Effector CD4-positive, alpha-beta T cell (primary cell): Measurements from ENCODE around the gene TEX264.

ENCODE experiments used
- DNase-seq: peaks from one replicate; pipeline ENCODE4 v3.0.0-alpha.2; 2020

Gene TEX264

GRCh38 chr3:51675201-51675611 is 4.2 kb downstream of the TEX264 start:
- no peak for DNase-seq

DNA sequence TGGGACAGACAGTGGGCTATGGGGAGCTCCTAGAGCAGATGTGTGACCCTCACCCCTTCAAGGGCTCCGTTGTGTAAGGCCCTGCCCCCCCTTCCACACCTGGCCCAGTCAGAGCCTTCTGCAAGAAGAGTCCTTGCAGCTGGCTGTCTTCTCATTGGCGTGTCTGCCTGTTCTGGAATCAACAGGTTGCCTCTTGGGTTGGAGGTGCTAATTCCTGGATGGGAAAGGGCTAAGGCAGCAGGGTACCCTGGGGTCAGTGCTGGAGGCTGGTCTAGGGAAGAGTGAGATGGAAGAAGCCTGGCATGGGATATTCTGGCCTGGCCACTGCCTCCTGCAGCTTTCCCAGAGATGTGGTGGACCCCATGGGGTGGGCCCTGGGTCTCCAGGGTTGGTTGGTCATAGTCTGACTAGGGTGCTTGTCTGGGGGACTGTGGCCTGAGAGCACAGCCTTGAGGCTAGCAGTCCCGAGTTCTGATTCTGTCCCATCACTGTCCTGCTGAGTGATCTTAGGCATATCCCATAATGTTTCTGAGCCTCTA is 5.1 kb downstream of the TEX264 start:
- DNase-seq = no peak

GRCh38 chr3:51677358-51677757 is 6.3 kb downstream of the TEX264 start:
- DNase-seq = no peak

DNA sequence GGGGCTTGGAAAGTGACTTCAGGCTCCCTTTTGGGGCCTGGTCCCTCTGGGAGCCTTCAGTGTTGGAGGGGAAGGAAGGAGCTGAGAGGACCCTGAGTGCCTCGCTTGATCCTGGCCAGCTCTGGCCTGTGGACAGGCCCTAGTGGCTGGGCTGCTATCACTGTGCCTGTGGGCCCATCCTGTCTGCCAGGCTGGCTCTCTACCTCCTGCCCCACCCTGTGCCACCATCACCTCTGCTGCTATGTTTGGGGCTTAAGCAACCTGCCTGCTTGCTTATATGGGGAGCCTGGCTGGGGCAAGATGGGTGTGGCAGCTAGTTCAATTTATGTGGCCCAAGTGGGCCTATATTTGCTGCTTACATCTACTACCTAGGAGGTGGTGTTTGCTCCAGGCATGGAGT is 7.1 kb downstream of the TEX264 start:
- no peak for DNase-seq

GRCh38 chr3:51678641-51679040 is 7.6 kb downstream of the TEX264 start:
- DNase-seq = no peak

GRCh38 chr3:51679318-51679717 is 8.3 kb downstream of the TEX264 start:
- no peak for DNase-seq

GRCh38 chr3:51679777-51680176 is 8.7 kb downstream of the TEX264 start:
- DNase-seq = no peak

GRCh38 chr3:51680196-51680595 is 9.1 kb downstream of the TEX264 start:
- no peak for DNase-seq

- no peak for DNase-seq
Observed at GRCh38 chr3:51680663-51681230, 9.7 kb downstream of the TEX264 start.

DNA sequence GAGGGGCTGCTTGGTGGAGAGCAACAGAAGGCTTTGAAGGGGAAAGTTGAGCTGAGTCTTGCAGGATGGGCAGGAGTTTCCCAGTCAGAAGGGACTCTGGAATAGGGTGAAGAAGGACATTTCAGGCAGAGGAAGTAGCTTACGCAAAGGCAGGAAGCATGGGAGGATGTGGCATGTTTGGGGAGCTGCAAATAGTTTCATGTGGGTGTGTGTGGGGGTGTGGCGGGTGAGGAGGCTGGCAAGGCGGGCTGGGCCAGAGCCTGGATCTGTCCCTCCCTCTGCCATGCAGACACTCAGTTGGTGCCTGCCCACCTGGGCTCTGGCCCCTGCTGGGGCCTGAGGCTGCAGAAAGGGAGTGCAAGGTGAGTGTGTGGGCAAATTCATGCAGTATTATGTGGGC is 10.4 kb downstream of the TEX264 start:
- DNase-seq = peak; percentile 26

DNA sequence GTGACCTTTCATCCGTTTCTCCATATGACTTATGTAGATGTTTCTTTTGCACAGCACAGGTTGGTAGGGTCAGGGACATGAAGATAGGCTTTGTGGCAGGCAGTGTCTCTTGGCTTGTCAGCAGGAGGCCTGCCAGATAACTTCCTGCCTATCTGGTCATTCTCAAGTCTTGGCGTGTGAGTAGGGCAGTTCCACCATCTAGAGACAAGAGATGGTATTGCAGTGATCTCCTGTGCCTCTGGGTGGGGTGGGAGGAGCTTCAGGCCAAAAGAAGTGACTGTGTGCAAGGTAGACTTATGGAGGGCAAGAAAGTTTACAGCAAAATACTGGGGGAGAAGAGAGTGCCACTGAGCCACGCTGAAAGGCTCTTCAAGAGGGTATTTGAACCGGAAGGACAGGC is 11.0 kb downstream of the TEX264 start:
- DNase-seq = peak; percentile 65

DNA sequence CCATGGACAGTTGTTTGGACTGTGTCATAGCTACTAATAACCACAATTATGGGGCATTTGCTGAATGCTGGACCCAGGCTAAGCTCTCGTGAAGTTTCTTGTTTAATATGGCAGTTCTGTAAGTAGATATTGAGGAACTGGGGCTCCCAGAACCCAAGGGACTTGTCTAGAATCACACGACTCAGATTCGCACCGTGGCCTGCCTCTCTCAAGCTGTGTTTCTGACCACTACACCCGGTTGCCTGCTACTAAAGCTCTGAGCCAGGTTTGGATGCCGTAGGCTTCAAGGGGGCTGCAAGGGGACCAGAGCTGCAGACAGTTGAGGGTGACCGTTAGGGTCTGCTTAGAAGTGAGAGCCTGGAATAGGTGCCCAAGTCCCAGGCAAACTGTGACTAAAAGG is 11.5 kb downstream of the TEX264 start:
- DNase-seq = no peak

DNA sequence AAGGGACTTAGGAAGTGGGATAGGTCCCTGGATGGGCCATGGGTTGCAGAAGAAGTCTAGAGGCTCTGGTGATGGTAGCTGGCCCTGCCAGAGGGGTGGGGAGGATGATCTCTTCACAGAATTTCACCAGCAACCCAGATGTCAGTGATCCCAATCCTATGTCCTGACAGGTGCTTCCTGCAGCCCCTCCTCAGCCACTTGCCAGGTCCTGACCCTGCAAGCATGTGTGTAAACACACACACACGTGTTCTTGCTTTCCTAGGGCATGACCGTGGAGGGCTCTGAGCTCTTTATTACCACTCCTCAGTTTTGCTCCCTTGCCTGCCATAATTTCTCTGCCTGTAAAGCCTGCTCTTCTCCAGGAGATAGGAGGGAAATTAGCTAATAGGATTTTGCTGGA is 12.5 kb downstream of the TEX264 start:
- DNase-seq = no peak

DNA sequence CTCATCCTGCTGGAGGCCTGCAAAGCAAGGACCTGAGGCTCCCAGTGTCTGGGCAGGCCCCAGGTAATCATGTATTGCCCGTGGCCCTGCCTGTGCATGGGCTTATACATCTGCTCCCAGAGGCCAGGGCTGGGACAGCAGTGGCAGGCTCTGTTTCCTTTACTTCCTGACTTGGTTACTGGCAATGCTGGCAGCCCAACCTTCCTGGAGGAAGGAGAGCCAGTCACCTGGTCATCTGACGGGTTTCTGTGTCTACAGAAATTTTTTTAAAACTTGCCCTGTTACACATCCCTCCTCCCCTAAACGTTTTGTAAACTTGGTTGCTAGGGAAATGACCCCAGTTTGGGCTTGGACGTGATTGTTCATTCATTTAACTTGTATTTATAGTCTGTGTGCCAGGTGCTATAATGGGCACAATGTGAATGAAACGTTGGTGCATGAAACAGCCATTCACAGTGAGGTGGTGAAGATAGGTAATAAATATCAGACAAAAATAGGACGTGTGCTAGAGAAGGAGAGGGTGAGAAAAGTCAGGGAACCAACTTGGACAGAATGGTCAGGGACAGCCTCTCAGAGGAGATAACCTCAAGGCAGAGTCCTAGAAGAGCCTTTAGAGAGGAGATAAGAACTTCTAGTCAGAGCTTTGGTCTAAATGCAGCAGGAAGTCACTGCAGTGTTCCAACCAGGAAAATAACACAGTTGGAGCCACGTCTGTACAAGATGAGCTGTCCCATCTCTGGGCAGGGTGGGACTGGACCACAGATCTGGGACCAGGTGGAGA is 14.1 kb downstream of the TEX264 start:
- DNase-seq = no peak

GRCh38 chr3:51686056-51686455 is 15.0 kb downstream of the TEX264 start:
- DNase-seq = no peak

GRCh38 chr3:51686512-51687215 is 15.6 kb downstream of the TEX264 start:
- peak; percentile 70 for DNase-seq

DNA sequence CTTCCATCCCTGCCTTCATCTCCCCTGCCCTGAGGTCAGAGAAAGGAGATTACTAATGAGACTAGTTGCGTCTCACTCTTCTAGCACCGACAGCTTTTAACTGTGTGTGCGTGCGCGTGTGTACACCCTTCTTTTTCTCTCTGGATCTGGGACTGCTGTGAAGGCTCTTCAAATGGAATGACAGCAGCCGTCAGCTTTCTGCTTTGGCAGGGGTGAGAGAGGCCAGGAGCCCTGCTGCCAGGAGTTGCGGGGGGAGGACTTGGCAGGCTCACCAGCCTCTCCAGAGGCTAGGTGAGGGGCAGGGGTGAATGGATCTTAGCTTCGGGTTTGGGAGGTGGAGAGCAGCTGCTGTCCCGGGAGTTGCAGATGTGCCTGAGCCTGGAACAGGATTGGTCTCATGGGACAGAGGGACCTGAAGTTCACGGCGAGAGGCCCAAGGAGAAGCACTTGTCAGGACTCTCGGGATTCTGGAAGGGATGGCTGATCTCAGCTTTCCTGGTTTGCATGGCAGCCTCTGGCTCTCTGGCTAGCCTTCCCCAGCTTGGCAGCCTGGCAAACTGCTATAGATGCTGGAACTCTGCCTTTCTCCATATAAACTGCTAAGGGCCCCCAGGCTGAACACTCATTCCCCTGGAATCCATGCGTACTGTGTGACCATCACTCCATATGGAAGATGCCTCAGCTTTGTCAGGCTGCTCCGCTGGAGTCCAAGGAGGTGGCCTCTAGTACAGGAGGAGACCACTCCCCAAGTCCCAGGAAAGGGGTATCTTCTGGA is 16.6 kb downstream of the TEX264 start:
- no peak for DNase-seq

- DNase-seq = no peak
Observed at GRCh38 chr3:51688206-51688600, 17.2 kb downstream of the TEX264 start.

DNA sequence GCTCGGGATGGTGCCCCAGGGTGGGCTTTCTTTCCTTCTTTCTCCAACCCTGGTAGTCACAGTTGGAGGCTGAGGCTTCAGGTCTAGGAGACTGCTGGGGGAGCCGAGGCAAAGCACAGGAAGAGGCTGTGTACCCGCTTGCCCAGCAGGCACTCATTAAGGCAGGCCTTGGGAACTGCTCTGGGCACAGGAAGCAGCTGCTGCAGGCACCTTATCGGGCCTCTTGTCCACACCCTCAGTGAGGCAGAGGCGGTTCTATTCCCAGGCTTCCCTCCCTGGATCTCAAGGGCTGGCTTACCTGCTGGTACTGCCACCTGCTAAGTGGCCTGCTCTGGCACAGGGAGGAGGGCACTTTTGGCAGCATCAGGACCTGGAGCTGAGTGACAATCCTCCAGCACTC is 20.0 kb downstream of the TEX264 start:
- no peak for DNase-seq

GRCh38 chr3:51691949-51692348 is 20.9 kb downstream of the TEX264 start:
- no peak for DNase-seq

DNA sequence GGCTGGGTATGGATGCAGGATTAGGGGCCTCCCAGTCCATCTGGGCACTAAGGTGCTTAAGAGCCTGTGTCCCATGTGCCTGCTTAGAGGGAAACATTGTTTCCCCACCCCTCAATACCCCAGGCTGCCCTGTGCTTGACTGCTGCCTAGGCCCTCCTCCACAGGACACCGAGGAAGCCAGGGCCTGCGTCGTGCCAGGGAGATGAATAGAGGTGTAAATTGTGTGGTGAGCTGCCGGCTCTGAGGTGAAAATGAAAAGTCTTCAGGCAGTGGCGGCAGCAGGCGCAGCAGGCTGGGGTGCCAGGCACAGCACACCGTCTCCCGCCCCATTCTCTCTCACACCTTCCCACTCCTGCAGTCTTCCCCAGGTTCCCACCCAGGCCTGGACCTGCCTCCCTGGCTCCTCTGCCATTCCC is 21.9 kb downstream of the TEX264 start:
- no peak for DNase-seq

DNA sequence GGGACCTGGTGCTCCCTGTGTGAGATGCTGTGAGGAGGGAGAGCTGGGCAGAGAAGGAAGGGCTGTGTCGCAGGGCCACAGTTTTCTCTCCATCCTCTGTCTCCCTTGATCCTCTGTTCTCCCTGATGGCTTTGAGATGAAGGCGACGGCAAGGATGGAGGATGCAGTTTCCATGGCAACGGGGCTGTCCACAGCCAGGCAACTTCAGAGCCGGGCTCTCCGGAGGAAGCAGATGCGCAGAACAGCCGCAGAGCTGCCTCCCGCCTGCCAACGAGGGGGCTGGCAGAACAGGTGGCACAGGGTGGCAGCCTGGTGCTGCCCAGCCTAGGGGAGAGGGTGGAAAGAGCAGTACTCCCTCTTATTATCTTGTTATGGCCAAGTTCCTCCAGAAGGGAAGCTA is 25.9 kb downstream of the TEX264 start:
- DNase-seq = no peak

GRCh38 chr3:51698209-51698608 is 27.2 kb downstream of the TEX264 start:
- no peak for DNase-seq
